Tongue (tissue), 2 donors: ENCODE results near the gene SFXN4. TPM values are rescaled to one million over a fixed set of nuclear protein-coding genes. Genes with fewer than 3 reads are reported as not detected.
"Not testable (repeated sequence)": the region's sequence is repeated elsewhere in the genome, so short reads cannot be mapped to it uniquely, and the experiment has no call there.

Experiments used
- DNase-seq: peaks from one replicate; pipeline ENCODE4 v3.0.0-alpha.2; 2015
- total RNA-seq: library from RNA; depleted of rRNA; stranded (reverse); fragments of >200 nt; gene quantifications from one replicate; pipeline ENCODE4 v1.2.3, GENCODE V29; 2014

SFXN4 gene
- total RNA-seq, 1 donor from 2014 or later = 27.5 TPM

DNA sequence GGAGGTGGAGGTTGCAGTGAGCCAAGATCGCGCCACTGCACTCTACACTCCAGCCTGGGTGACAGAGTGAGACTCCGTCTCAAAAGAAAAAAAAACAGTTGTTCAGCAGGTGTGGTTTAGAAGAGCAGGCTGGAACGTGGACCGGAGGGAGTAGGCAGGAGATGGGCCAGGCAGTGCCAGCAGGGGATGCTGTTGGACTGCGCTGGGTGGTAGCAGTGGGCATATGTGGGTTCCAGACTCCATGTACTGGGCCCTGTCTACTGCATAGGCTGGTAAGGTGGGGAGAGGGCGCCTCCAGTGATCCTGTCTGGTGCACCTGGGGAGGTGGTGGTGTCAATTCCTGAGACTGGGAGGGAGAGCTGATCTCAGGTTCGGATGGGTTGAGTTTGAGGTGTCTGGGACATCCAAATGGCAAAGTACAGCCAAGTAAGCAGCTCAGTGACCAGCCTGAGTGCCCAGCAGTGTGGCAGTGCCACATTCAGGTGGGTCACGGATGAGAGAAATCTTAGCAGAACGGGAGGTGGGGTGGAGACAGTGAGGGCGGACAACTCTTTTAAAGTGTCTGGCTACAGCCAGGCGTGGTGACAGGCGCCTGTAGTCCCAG is 25.9 kb downstream of the SFXN4 start:
- DNase-seq = no peak

DNA sequence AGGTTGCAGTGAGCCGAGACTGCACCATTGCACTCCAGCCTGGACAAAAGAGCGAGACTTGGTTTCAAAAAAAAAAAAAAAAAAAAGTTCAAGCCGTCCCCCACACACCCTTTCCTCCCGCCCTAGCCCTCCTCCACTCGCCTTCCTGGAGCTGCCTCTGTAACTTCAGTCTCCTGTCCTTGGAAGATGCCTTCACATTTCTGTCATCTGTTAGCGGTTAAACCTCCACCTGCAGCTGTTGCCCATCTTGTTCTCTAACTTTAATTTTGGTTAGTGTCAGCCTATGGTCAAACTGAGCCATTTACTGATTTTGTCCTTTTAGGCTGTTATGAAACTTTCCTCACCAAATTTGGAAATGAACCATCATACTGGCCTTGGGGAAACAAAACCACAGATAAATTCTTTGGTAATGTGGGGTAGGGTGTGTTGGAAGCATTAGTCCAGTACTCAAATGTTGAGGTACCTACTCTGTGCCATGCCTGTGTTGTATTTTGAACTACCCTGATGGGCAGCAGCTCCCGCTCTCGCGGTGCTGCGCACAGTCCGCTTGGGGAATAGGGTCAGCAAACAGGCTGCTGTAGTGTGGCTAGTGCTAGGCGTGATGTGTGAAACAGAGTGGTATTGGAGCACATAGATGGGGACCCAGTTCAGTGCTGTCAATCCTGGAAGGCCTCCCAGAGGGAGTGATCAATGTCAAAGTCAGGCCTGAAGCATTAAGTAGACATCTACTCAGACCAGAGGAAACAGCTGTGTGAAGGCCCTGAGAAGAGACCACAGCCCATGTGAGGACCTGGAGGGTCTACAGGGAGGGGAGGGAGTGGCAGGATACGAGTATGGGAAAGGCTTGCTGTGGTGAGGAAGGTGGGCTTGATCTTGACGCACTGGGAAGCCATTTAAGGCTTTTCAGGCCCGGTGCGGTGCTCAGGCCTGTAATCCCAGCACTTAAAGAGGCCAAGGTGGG is 26.9 kb downstream of the SFXN4 start:
- DNase-seq = no peak

DNA sequence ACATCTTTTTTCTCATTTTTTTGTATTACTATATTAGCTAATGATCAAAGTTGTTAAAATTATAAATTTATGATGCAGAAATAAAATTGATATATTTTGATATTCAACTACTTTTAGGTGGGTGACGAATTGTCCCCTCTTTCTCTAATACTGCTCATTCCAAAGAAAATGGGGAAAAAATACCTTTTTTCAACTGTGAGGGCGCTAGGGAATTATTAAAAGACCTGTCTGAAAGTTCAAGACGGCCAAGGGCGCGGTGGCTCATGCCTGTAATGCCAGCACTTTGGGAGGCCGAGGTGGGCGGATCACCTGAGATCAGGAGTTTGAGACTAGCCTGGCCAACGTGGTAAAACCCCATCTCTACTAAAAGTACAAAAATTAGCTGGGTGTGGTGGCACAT is 27.6 kb downstream of the SFXN4 start:
- DNase-seq = not testable (repeated sequence)

DNA sequence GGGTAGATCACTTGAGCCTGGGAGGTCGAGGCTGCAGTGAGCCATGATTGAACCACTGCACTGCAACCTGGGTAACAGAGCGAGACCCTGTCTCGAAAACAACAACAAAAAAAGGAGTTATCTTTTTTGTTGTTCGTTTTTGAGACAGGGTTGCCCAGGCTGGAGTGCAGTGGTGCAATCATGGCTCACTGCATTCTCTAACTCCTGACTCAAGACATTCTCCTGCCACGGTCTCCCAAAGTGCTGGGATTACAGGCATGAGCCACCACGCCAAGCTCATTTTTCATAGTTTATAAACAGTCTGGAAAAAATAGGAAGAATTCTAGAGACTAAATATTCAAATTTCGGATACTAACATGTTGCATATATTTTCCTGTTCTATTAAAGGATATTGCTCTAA is 29.4 kb downstream of the SFXN4 start:
- no peak for DNase-seq

DNA sequence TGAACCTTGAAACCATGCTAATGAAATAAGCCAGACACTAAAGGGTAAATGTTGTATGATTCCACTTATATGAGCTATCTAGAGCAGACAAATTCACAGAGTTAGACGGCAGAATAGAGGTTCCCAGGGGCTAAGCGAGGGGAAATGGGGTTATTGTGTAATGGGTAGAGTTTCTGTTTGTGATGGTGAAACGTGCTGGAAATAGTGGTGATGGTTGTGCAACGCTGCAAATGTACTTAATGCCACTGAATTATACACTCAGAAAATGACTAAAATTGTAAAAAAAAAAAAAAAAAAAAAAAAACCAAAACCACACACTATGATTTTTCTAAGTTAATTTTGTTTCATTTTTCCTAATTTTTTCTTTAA is 30.0 kb downstream of the SFXN4 start:
- DNase-seq = no peak

DNA sequence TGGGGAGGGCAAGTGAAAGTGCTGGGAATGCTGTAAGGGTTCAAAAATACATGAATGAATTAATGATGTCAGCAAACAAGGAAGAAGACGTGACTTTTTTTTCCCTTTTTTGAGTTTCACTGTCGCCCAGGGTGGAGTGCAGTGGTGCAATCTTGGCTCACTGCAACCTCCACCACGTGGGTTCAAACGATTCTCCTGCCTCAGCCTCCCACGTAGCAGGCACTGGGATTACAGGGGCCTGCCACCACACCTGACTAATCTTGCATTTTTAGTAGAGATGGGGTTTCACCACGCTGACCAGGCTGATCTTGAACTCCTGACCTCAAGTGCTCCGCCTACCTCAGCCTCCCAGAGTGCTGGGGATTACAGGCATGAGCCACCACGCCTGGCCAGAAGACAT is 31.6 kb downstream of the SFXN4 start:
- no peak for DNase-seq

DNA sequence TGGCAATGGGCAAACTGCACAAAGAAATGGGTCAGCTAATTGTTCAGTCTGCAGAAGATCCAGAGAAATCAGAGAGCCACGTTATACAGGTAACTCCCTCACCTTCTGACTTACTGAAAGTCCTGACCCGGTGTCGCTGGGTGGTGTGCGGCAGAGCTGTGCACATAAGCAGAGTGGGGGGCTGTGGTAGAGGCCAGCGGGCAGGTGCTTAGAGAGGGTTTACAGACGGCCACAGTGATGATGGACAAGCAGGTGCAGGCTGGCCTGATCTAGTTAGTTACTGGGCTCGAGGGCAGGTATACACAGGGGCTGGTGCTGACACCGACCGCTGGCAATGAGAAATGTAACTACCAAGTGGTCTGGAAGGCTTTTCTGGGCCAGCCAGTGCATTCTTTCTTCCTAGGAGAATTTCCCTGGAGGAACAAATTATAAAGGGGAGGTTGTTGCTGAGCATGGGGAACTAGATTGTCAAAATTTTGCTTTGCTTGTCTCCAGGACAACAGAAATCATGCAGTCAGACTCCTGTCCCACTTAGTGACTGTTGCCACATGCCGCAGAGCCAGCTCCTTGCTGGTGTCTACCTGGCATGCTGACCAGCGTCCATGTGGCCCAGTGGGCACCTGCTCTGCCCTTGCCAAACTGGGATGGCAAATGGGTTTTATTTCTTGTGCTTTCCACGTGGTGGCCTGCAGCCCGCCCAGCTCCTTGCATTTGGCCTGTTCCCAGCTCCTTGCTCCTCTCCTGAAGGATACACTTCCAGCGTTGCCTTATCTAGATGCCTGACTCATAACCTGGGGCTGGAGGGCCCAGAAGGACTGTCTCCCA is 32.8 kb downstream of the SFXN4 start:
- no peak for DNase-seq

DNA sequence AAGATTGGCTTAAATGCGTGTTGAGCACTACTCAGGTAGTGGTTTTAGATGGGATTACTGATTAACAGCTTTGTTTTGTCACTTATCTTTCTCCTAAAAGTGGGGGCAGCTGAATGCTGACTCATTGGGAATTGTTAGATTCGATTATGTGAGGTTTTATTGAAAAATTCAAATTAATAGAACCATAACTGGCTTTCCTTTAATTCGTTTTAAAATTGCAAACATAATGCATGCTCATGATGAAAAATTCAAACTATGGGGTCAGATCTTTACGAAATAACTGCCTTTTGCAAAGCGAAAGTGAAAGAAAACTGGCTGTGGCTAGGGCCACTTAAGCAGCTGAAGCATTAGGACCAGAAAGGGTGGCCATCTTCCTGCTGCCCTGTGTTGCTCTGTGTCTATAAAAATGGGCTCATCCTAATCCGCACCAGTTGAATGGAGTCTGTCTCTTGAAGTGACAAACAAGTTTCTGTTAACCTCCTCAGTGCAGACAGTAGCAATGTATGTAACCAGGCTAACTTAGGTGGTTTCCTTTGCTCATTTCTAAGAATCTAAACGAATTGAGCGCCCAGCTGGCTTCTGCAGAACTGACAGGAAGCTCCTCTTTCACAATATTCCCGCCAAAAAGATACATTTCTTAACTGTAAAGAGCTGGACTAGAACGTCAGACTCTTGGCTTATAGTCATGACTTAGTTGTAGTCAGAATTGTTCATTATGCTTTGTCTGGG is 33.8 kb downstream of the SFXN4 start:
- no peak for DNase-seq

DNA sequence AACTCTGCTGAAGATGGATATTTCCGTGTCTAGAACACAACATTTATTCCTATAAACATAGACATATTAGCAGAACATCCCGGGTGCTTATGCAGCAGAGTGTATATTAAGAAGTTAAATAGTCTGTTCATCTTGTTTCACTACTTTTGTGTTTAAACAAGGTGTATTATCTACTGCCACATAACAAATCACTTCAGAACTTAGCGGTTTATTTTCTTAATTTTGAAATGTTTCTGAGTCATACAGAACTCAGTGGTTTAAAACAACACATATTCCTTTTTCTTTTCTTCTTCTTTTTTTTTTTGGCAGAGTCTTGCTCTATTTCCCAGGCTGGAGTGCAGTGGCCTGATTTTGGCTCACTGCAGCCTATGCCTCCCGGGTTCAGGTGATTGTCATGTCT is 35.8 kb downstream of the SFXN4 start:
- DNase-seq = no peak

DNA sequence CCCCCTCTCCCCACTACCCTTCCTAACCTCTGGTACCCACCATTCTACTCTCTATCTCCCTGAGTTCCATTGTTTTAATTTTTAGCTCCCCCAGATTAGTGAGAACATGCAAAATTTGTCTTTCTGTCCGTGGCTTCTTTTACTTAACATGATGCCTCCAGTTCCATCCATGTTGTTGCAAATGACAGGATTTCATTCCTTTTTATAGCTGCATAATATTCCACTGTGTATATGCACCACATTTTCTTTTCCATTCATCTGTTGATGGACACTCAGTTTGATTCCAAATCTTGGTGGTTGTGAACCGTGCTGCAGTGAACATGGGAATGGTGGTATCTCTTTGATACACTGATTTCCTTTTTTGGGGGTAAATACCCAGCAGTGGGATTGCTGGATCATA is 39.6 kb downstream of the SFXN4 start:
- no peak for DNase-seq

DNA sequence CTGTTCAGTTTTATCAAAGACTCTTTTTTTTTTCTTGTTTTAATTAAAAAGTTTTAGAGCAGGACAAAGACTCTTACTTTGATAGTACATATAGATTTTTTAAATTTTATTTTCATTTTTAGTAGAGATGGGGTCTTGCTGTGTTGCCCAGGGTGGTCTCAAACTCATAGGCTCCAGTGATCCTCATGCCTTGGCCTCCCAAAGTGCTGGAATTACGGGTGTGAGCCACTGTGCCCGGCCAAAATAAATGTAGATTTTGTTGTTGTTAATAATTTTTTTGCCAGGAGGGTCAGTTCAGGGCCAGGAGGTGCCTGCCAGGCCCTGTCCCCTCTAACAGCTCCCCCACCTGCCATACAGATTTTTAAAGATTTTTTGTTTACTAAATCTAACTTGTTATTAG is 44.6 kb downstream of the SFXN4 start:
- no peak for DNase-seq

DNA sequence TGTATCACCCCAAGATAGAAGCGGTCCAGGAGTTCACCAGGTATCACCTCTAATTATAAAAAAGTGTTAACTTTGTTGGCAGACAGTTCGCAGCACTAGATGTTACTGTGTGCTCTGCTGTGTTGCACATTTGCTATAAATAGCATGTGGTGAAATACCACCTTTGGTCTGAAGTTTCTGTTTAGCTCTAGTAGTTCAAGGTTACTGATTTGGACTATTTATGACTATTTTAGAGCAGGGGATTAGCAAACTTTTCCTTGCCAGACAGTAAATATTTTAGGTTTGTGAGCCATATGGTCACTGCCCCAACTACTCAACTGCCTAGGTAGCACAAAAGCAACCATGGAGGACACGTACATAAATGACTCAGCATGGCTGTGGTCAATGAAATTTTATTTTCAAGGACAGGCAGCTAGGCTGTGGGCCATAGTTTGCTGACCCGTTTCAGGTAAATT is 45.1 kb downstream of the SFXN4 start:
- DNase-seq = no peak

DNA sequence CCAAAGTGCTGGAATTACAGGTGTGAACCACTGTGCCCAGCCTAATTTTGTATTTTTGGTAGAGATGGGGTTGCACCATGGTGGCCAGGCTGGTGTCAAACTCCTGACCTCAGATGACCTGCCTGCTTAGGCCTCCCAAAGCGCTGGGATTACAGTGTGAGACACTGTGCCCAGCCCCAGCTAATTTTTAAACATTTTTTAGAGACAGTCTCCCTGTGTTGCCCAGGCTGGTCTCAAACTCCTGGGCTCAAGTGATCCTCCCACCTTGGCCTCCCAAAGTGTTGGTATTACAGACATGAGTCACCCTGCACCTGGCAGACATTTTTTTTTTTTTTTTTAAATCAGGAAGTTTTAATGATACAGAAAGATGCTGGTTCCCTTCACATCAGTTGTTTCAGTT is 46.1 kb downstream of the SFXN4 start:
- DNase-seq = no peak

DNA sequence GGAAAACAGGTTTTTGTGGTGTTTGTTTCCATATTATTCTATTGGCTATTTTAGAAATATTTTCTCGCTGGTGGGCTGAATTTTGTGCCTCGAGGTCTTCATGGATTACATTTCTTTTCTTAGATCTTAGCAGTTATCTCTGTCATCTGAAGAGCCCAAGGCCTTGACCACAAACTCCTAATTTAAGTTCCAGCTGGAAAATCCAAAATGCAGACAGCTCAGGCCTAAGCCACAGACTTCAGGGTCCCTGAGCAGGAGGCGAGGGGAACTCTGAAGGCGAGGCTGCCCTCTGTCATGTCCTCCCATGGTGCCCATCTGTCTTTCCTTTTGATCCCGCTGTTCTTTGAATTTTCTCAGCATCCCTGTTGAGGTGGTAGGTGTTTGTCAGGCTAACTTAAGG is 47.3 kb downstream of the SFXN4 start:
- DNase-seq = no peak

DNA sequence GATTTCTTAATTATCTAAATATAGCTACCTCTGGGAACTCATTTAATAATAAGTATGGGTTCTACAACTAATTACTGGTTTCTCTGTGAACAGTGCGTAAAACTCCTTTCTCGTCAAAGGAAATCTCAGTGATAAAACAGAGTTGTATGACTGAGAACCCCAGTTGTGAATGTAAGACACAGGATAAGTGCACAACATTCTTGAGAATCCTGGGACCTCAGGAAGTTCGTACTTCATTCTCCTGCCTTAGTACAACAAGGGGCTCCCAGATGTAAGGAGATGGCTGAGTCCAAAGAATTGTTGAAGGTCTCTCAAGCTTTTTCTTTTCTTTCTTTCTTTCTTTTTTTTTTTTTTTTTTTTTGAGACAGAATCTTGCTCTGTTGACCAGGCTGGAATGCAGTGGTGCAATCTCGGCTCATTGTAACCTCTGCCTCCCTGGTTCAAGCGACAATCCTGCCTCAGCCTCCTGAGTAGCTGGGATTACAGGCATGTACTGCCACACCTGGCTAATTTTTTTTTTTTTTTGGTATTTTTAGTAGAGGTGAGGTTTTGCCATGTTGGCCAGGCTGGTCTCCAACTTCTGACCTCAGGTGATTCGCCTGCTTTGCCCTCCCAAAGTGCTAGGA is 49.1 kb downstream of the SFXN4 start:
- no peak for DNase-seq

DNA sequence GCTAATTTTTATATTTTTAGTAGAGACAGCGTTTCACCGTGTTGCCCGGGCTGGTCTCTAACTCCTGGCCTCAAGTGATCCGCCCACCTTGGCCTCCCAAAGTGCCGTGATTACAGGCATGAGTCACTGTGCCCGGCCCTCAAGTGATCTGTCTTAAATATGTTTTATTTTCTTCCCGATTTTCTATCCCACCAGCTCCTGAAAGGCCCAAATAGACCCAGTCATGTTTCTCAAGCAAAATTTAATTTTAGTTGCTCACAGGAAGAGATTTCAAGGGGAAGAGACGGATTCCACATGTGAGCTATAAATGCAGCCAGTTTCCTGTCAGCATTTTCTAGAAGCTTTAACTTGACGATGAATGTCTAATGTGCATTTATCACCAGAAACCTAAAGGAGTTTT is 49.6 kb downstream of the SFXN4 start:
- no peak for DNase-seq

DNA sequence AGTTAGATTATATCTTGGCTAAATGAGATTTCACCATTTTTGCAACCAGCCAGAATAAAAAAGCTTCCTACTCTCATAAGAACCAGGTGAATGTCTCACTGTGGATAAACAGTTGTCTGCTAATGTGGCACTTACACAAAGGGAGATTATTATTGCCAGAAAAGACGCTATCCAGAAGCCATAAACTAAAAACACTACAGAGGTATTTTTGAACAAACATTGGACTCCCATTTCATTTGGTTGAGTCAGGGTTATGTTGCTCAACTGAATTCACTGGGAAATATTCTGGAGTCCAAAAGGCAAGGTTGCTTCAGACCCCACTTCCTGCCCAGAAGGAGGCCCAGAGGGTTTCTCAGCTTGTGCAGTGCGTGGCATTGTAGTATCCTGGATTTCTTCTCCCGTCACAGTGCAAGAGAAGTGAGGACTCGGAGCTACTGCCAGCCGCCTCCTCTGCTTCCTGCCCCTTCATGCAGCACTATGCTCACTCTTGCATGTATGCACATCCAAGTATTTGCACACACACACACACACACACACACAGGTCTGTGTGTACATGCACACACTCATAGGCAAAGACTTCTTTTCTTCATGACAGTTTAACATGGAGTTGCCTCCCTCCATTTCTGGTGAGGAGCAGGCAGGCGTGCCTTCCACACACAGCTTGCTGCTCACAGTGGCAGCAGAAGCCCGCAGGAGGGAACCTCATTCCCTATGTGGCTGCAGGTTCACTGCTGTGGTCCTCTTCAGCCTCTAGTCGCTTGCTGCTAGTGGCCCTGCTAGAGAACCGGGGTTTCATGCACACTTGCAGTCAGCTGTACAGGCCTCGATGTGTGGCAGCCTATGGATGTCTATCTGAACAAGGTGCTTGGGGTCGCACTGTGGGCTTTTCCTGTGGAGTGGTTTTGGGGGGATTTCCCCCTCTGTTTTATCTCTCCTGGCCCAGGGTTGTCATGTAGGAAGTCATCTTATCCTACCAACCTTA is 51.5 kb downstream of the SFXN4 start:
- peak; percentile 31 for DNase-seq

DNA sequence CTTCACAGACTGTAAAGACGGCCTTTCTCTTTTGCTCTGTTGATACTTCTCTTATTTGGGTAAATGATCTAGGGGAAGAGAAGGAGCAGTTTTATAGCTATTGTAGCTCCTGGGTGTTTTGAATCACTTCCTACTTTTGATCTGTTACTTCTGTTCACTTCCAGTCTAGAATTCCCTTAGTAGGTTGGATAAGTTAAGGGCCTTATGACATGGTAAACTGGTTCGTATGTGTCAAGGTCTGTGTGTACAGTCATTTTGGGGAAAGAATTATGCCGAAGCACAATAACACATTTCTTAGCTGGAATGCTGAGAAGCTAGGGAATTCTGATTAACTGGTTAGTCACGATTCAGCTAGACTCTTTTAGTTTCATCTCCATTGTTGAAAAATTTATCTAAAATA is 53.5 kb downstream of the SFXN4 start:
- no peak for DNase-seq

DNA sequence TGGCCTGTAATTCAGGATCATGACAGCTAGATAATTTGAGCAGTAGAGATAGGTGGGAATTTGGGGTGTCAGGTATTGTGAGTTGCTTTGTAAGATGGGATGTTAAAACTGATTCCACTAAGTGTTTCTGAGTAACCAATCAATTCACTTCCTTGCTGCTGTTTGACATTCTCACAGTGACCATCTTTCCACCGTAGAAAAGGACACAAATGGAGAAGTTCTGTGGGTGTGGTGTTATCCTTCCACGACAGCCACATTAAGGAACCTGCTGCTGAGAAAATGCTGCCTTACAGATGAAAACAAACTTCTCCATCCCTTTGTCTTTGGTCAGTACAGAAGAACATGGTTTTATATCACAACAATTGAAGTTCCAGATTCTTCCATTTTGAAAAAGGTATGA is 57.7 kb downstream of the SFXN4 start:
- not testable (repeated sequence) for DNase-seq

DNA sequence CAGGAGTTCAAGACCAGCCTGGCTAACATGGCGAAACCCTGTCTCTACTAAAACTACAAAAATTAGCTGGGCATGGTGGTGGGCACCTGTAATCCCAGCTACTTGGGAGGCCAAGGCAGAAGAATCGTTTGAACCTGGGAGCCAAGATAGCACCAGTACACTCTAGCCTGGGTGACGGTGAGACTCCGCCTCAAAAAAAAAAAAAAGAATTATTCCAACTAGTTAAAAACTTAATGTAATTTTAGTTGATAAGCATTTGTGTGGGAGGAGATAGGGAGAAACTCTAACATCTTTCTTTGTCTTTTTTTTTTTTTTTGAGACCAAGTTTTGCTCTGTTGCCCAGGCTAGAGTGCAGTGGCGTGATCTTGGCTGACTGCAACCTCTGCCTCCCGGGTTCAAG is 58.4 kb downstream of the SFXN4 start:
- not testable (repeated sequence) for DNase-seq
